GM10248 (cell line): ENCODE measurements around the gene FBLN7.

ENCODE experiments used
- CTCF ChIA-PET: fragments of 300-600 bp; sonication (Branson Sonifier 250); formaldehyde crosslinking; extraction: SDS; loops from one replicate; lab custom pipeline; 2021; ENCODE audit warnings: antibody characterized with exemption; lab: Yijun Ruan, JAX
- POLR2A ChIA-PET: fragments of 350-650 bp; sonication (Branson Sonifier 250); formaldehyde crosslinking; extraction: SDS; loops from one replicate; lab custom pipeline; 2020; ENCODE audit warnings: antibody characterized with exemption; lab: Yijun Ruan, JAX
- DNase-seq: peaks from one replicate; pipeline ENCODE4 v3.0.0; 2012; ENCODE audit errors: extremely low spot score
- TF ChIP-seq, protein P1 (sequence below): IDR thresholded peaks from 2 replicates; pipeline ENCODE4 v1.5.1; 2012; ENCODE audit warnings: mild to moderate bottlenecking, low read depth; ENCODE audit errors: extremely low read depth, missing control alignments, control extremely low read depth

Gene FBLN7

DNA sequence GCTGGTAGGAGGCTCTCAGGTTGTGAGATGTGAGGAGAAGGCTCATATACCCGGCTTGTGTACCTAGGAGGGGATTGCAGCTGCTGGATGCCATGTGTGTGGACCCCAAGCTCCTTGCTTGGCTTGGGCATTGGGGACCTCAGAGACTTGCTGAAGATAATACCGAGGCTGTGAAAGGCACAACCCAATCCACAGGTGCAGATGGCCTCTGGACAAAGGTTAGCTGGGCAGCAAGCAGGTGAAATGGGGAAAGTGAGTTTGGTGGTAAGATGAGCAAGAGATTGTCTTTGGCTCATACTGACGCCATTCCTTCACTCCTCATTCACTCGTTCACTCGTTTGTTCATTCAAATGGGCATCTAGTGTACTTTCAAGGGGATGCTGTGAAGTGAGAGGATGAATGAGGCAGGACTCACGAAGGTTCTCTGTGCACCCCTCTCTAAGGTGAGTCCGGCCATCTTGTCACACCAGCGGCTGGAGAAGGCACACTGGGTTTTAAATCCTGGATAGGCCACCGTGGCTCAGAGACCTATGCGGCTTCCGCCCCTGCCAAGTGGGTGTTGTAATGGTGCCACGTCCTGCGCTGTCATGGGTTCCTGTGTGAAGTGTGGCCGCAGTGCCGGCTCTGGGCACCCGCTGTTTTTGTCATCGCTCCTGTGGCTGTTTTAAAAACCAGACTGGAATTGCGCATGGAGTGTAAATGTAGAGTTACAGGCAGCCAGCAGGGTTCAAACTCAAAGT is 13.7 kb downstream of the FBLN7 start:
- TF ChIP-seq, protein P1, sequence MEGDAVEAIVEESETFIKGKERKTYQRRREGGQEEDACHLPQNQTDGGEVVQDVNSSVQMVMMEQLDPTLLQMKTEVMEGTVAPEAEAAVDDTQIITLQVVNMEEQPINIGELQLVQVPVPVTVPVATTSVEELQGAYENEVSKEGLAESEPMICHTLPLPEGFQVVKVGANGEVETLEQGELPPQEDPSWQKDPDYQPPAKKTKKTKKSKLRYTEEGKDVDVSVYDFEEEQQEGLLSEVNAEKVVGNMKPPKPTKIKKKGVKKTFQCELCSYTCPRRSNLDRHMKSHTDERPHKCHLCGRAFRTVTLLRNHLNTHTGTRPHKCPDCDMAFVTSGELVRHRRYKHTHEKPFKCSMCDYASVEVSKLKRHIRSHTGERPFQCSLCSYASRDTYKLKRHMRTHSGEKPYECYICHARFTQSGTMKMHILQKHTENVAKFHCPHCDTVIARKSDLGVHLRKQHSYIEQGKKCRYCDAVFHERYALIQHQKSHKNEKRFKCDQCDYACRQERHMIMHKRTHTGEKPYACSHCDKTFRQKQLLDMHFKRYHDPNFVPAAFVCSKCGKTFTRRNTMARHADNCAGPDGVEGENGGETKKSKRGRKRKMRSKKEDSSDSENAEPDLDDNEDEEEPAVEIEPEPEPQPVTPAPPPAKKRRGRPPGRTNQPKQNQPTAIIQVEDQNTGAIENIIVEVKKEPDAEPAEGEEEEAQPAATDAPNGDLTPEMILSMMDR, result no peak
- DNase-seq, result no peak
- ChIA-PET POLR2A (no interaction called here), CTCF (no interaction called here)

DNA sequence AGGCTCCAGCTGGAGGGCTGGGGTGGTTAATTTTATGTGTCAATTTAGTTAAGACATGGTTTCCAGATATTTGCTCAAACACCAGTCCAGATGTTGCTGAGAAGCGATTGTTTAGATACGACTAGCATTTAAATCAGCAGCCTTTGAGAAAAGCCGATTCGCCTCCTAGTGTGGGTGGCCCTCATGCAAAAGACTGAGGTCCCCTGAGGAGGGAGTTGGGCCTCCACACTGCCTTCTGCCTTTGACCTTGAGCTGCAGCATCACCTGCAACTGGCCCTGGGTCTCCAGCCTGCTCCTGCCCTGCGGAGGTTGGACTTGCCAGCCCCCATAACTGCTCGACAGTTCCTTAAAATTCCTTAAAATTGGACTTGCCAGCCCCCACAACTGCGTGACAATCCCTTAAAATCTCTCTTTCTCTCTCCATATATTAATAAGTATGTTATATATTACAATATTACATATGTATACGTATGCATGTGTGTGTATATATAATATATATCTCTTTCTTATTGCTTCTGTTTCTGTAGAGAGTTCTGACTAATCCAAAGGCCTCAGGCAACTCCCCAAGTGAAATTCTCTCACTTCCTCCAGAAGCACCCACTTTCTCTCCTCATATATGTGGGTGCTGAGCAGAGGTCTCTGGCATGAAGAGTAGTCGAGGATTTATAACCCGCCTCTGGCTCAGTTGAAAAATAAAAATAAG is 14.4 kb downstream of the FBLN7 start:
- POLR2A ChIA-PET, result no interaction called here
- CTCF ChIA-PET, result no interaction called here
- TF ChIP-seq, protein P1, result no peak
- no peak for DNase-seq

DNA sequence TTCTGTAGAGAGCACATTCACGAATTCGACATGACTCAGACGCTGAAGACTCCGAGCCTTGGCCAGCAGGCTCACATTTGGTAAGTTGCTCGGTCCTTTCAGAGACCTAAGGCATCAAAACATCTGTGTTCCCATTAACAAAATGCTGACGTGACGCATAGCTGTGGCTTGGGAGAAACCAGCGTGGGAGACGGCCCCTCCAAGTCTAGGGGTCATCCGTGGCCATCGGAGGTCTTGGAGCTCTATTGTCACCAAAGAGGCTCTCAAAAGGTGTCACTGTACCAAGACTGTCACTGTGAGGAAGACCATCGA is 14.9 kb downstream of the FBLN7 start:
- no peak for DNase-seq
- POLR2A ChIA-PET, result no interaction called here
- CTCF ChIA-PET, result no interaction called here
- TF ChIP-seq, protein P1, result no peak

DNA sequence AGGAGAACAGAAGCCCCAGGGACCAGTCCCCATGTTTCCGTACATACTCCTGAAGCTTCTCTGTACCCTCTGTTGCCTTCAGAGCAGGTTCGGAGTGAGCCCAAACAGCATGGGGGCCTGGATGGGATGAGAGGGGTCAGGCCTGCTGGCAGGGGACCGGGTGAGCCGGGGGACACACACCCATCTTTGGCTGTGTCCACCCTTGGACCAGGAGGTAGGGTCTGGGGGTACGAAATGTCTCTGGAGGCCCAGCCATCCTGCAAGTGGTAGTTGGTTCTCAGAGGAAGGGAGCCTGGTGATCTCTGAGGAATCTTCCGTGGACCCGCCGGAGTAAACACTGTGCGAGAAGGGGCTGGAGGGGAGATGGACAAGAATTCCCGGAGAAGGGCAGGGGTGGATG is 15.3 kb downstream of the FBLN7 start:
- TF ChIP-seq, protein P1, result no peak
- CTCF ChIA-PET, result no interaction called here
- no peak for DNase-seq
- POLR2A ChIA-PET, result no interaction called here

DNA sequence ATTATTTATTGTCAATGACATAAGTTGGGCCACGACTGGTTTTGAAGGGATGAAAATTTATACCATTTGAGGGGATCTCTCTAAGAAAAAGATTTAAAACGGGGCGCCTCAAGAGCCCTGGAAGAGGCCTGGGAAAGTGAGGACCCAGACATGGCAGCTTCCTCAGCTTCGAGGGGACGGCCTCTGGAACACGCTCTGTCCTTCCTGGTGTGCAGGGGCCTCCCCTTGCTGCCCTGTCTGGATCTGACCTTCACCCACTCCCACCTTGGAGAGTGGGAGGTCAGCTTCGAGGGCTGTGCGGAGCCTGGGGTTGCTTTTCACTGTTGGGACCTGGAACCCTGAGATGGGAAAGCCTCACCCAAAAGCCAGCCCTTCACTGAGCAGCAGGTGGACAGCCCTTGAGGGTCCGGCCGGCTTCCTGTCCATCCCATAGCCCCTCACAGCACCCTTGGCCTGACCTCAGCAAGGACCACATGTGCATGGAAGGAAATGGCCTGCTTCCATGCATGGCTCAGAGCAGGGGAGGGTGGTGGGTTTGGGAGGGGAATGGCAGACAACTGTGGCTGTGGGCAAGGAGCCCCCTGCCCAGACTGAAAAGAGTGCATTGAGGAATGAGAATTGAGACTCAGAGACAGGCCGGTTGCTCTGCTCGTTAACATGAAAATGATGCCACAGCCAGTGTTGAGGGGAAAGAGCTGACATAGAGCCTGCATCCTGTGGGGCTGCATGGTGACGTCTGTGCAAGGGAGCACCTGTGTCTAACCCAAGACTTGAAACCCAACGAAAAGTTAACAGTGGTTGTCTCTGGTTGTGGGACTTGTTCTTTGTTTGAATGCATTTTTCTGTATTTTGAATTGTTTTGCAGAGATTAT is 16.3 kb downstream of the FBLN7 start:
- CTCF ChIA-PET, result no interaction called here
- POLR2A ChIA-PET, result no interaction called here
- TF ChIP-seq, protein P1, result no peak
- DNase-seq, result no peak

DNA sequence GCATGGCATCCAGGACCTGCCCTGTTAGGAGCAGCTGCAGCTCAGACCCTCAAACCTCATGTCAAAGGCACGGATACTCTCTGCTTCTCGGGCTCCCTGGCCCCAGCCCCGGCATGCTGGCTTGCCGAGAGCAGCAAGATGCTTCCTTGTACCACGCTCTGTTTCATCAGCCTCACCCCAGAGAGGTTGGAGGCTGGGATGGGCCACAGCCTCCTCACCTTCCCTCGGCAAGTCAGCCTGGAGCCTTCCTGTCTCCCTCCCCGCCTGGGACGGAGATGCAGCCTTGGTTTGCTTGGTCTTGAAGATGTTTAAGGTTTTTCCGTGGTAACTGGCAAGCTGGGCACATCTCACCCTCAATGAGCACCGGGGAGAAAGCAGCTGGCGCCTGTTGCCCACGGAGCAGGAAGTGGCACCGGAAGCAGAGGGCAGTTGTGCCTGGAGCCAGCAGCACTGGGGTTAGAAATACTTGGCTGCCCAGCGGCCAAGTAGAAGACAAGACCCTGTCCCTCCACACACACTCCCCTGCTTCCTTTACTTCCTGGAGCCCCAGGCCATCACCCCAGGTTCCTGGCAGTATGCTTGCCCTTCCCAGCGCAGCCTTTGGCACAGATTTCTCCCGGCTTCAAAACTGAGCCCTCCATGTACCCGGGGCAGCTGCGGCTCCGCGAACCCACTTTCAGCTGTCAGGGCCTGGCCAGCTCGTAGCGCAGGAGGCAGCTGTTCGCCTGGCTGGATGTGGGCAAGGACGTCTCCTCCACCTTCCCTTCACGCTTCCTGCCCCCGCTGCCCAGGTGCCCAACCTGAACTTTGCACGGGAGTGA is 17.4 kb downstream of the FBLN7 start:
- ChIA-PET CTCF (no interaction called here), POLR2A (no interaction called here)
- DNase-seq, result no peak
- TF ChIP-seq, protein P1, result no peak
